ENCODE results near the gene TOMM34.

TOMM34 gene

GRCh38 chr20:44963325-44964215, 3.4 kb upstream of the TOMM34 start:
- no peak for DNase-seq (ENCODE audit: extremely low spot score, insufficient read length, low read depth)
- FAIRE-seq, result no peak

- DNase-seq (ENCODE audit: extremely low spot score, insufficient read length, low read depth) (no peak), FAIRE-seq (no peak)
Observed at GRCh38 chr20:44962483-44962882, 2.3 kb upstream of the TOMM34 start.

DNA sequence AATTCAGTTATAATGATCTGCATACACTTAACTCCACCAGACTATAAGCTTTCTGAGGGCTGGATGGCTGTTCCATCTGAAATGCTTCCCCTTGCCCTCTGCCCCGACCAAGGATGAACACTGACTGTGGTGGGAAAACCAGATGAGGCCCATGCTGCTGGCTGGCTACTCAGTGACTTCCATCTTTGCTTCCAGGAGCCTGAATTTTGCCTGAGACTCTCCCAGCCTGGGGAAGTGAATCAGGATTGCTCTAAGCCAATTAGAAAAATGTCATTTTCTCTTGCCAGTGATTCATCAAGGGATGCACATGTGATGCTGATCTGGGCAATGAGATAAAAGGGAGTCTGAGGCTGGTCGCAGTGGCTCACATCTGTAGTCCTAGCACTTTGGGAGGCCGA, 1.7 kb upstream of the TOMM34 start:
- no peak for FAIRE-seq
- no peak for DNase-seq (ENCODE audit: extremely low spot score, insufficient read length, low read depth)

- no peak for DNase-seq (ENCODE audit: extremely low spot score, insufficient read length, low read depth)
- FAIRE-seq, result no peak
Observed at GRCh38 chr20:44961011-44961869, 1.0 kb upstream of the TOMM34 start.

DNA sequence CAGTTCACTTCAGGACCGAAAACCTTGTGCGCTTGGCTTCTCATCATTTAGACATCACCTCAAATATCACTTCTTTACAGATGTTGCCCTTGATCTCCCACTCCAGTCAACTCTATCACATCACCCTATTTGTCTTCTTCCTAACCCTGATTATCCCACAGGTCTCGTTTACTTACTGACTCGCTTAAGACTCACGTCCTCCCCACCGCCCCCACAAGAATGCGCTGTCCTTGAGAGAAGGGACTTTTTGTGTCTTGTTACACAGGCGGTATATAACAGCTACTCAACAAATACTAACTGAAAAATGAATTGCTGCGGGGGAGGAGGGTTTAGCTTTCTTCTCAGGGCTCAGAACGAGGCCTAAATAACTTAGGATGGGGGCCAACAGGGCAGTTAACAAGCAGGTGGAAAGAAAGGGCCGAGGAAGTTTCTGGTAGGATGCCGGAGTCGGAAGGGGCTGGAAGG, 527 bp downstream of the TOMM34 start:
- FAIRE-seq, result peak; percentile 53

GRCh38 chr20:44959082-44959637, 1.0 kb downstream of the TOMM34 start:
- DNase-seq (ENCODE audit: extremely low spot score, insufficient read length, low read depth) (no peak), FAIRE-seq (no peak)

More for the DNA sequence above, 527 bp downstream of the TOMM34 start:
- no peak for DNase-seq (ENCODE audit: extremely low spot score, insufficient read length, low read depth)

DNA sequence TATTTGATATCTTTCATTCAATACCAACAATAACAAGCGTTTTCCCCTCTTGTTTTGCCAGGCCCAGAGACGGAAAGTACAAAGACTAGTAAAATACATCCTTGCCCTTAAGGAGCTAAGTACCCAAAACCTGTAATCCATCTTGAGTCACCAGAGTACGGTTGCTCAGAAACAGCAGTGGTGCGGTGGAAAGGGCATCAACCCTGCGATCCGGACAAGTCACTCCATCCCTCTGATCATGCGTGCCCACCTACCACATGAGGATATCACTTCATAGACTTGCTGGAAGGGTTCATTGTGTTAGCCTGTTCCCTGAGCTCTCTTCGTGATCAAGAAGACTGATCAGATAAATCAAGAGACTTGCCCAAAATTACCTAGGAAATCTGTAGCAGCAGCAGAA, 1.9 kb downstream of the TOMM34 start:
- DNase-seq (ENCODE audit: extremely low spot score, insufficient read length, low read depth), result no peak
- no peak for FAIRE-seq

GRCh38 chr20:44956410-44956809, 3.8 kb downstream of the TOMM34 start:
- no peak for FAIRE-seq

GRCh38 chr20:44955270-44955669, 4.9 kb downstream of the TOMM34 start:
- FAIRE-seq, result no peak
- no peak for DNase-seq (ENCODE audit: extremely low spot score, insufficient read length, low read depth)

More at GRCh38 chr20:44956410-44956809, 3.8 kb downstream of the TOMM34 start:
- no peak for DNase-seq (ENCODE audit: extremely low spot score, insufficient read length, low read depth)

DNA sequence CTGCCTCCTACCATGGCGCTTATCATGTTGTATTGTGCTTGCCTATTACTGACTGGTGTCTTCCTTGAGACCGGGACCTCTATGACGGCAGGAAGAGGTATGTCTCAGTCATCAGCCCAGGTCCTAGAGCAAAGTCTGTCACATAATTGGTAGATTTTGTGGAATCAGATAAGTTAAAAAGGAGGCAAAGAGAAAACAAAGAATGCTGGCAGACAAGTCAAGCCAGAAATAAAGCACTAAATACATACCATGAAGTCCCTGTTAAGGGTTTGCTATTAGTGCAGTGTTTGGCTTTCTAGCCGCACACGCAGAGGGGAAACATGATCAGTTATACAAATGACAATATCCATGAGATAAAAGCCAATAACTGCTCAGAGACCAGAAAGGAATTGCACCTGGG, 6.0 kb downstream of the TOMM34 start:
- DNase-seq (ENCODE audit: extremely low spot score, insufficient read length, low read depth), result no peak
- no peak for FAIRE-seq

- FAIRE-seq (no peak), DNase-seq (ENCODE audit: extremely low spot score, insufficient read length, low read depth) (no peak)
Observed at GRCh38 chr20:44952731-44953130, 7.5 kb downstream of the TOMM34 start.

DNA sequence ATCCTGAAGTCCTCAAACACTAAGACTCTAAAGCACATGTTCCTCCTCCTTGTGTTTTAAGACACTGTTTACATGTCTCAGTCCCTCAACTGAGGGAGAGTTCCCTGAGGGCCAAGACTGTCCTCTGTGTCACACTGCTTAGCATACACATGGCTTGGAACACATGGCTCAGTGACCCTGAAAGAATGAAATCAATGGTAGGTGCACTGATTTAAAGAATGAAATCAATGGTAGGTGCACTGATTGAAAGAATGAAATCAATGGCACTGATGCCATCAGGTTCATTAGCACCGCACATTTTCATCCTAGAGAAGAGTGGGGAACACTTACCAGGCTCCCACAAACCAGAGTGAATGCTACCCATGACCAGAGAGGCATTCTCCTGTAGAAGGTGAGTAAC, 9.8 kb downstream of the TOMM34 start:
- FAIRE-seq (no peak), DNase-seq (ENCODE audit: extremely low spot score, insufficient read length, low read depth) (no peak)

DNA sequence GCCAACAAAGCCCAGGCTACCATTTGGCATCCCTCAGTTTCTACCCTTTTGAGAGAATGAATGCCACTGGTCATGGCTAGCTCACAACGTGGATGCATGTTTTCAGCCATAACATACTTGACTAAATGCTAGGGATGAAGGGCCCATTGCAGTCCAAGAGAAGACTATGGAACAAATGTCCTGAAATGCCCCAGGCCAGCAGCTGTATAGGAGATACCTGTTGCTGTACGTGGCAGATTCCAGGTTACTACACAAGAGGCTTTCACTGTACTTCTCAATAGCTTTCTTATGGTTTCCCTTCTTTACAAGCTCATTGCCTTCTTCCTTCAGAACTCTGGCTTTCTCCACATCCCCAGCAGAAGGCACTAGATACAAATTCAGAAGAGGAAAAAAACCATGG, 11.7 kb downstream of the TOMM34 start:
- DNase-seq (ENCODE audit: extremely low spot score, insufficient read length, low read depth), result no peak
- FAIRE-seq, result no peak

- FAIRE-seq (no peak), DNase-seq (ENCODE audit: extremely low spot score, insufficient read length, low read depth) (no peak)
Observed at GRCh38 chr20:44948107-44948506, 12.1 kb downstream of the TOMM34 start.

- DNase-seq (ENCODE audit: extremely low spot score, insufficient read length, low read depth) (no peak), FAIRE-seq (no peak)
Observed at GRCh38 chr20:44946271-44946852, 13.8 kb downstream of the TOMM34 start.

- no peak for FAIRE-seq
Observed at GRCh38 chr20:44945261-44945660, 14.9 kb downstream of the TOMM34 start.

DNA sequence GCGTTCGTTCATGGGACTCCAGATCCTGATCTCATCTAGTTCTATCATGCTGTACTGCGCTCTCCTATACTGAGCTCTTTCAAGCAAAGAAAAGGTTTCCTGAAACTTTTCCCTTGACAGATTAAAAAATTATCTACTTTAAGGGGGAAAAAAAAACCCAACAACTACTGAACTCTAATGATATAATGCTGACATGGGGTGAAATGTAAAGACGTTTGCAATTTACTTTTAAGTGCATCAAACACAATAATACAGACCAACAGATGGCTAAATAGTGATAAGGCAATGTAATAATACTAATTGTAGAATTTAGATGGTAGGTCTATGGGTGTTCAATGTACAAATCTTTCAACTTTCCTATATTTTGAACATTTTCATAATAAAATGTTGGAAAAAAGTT, 16.4 kb downstream of the TOMM34 start:
- no peak for DNase-seq (ENCODE audit: extremely low spot score, insufficient read length, low read depth)
- no peak for FAIRE-seq

More at GRCh38 chr20:44945261-44945660, 14.9 kb downstream of the TOMM34 start:
- no peak for DNase-seq (ENCODE audit: extremely low spot score, insufficient read length, low read depth)

DNA sequence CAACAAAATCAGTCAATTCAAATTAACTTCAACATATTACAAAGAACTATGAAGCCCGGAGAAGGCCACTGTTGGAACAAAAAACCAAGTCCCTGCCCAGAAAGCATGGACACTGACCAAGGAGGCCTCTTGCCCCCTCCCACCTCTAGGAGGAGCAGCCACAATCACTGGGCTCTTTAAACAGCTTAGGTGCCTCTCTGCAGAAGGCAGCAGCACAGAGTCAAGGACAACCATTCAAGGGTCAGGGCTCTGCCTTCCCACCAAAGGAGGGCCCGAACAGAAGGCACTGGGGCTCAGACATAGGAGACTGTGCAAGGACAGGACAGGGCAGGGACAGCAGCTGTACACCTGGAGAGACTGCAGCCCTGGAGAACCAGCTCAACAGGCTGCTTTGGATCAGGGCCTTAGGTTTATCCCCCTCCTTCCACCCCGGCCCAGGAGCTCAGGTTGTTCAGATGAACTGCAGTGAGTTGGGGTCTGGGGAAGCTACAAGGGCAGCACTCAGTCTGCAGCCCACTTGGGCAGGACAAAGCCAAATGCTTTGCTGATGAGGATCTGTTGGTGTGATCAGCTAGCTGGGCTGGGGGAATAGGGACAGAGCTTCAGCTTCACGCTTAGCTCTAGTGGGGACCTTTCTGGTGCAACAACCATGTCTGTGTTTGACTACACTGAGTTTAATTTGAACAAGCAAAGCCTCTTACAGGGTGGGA, 17.8 kb downstream of the TOMM34 start:
- DNase-seq (ENCODE audit: extremely low spot score, insufficient read length, low read depth), result no peak
- no peak for FAIRE-seq

DNA sequence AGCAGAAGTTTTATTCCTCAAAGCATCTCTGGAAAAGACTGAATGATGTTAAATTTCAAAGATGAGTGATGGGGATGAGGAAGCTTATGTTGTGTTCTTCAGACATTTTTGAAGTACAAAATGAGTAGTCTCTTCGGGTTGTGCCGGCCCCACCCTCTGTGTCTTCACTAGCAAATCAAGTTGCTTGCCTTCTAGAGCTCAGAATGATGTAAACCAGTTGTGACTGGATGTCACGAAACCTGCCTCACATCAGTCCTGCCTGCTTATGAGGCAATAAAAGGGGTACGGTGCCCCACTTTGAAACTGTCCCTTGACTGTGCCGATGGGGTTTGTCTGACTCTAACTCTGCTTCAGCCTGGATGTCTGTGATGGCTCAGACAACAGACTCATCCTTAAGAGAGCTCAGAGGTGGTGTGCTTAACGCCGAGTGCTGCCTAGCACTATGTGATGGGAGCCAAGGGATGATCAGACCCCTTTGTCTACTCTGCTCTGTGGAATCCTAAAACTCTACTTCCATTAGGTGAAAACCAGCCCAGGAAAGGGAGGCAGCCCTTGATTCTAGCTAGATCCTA, 19.0 kb downstream of the TOMM34 start:
- no peak for FAIRE-seq
- DNase-seq (ENCODE audit: extremely low spot score, insufficient read length, low read depth), result no peak
